Activated T-helper 1 cell treated with anti-CD3 and anti-CD28 coated beads, Interleukin-12 subunit alpha, Interleukin-12 subunit beta, Interleukin-2, Interleukin-4 antibody, amounts not matched to agents 30 ng/mL and 10 ng/mL and 1 ng/mL, durations not matched to agents 14 hours and 24 hours and 36 hours (primary cell): ENCODE measurements around the gene TMEM266. TPM values are rescaled to one million over a fixed set of nuclear protein-coding genes. Genes with fewer than 3 reads are reported as not detected.

Experiments
- DNase-seq: peaks from one replicate; pipeline ENCODE4 v3.0.0; 2021; ENCODE audit warnings: low spot score
- H3K27ac Mint-ChIP-seq: one replicate; pipeline ENCODE4 v1.8.0; 2021; ENCODE audit warnings: mild to moderate bottlenecking, mixed read lengths
- H3K27me3 Mint-ChIP-seq: one replicate; pipeline ENCODE4 v1.8.0; 2022; ENCODE audit warnings: mild to moderate bottlenecking, moderate library complexity, mixed read lengths; ENCODE audit not compliant: insufficient read depth
- H3K36me3 Mint-ChIP-seq: one replicate; pipeline ENCODE4 v1.8.0; 2021; ENCODE audit warnings: low read depth, mixed read lengths
- H3K4me1 Mint-ChIP-seq: one replicate; pipeline ENCODE4 v1.8.0; 2021; ENCODE audit warnings: low read depth, mixed read lengths
- H3K4me3 Mint-ChIP-seq: one replicate; pipeline ENCODE4 v1.8.0; 2021; ENCODE audit warnings: mild to moderate bottlenecking, moderate library complexity, mixed read lengths
- H3K9me3 Mint-ChIP-seq: one replicate; pipeline ENCODE4 v1.8.0; 2021; ENCODE audit warnings: mixed read lengths
- intact Hi-C: fragments of 100-400 bp; cut with micrococcal nuclease; formaldehyde crosslinking; loops from one replicate; pipeline ENCODE4 v1.15.1; 2024
- total RNA-seq: library from RNA; stranded (reverse); gene quantifications from 2 replicates; pipeline ENCODE4 v1.2.3, GENCODE V29; 2022

The TMEM266 gene
- total RNA-seq, 1 donor from 2014 or later: 0.16 TPM

DNA sequence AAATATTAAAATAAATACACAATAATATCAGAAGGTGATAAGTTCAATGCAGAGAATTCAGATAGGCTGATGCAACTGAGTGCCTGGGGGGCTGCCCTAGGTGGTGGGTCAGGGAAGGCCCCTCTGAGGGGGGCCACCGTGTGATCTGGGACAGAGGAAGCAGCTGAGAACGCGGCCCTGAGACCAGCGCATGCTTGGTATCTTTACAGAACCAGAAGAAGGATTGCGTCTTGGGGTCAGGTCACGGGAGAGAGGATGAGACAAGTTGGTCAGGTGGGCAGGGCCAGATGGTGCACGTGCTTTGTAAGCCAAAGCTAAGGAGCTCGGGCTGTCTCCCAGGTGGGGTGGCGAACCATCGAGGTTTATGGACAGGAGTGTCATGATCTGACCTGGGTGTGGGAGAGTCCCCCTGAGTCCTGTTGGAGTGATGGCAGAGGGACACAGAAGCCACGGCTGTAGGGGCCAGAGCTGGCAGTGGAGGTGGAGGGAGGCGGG, 130.3 kb downstream of the TMEM266 start:
- intact Hi-C loops: loop anchor here (2.0 kb wide), 1 partner anchor 147 kb away; the partner anchor contains the start of gene ISL2
- no peaks in the 10 kb centered on the region for H3K9me3 Mint-ChIP-seq
- no peak for DNase-seq
- H3K4me1 Mint-ChIP-seq: peaks cover 14% of the 10 kb centered on the region
- H3K27me3 Mint-ChIP-seq: peaks cover 27% of the 10 kb centered on the region
- no peak overlapping the region for H3K4me3 Mint-ChIP-seq
- H3K27ac Mint-ChIP-seq: no peak overlapping the region
- H3K36me3 Mint-ChIP-seq: no peaks in the 10 kb centered on the region

DNA sequence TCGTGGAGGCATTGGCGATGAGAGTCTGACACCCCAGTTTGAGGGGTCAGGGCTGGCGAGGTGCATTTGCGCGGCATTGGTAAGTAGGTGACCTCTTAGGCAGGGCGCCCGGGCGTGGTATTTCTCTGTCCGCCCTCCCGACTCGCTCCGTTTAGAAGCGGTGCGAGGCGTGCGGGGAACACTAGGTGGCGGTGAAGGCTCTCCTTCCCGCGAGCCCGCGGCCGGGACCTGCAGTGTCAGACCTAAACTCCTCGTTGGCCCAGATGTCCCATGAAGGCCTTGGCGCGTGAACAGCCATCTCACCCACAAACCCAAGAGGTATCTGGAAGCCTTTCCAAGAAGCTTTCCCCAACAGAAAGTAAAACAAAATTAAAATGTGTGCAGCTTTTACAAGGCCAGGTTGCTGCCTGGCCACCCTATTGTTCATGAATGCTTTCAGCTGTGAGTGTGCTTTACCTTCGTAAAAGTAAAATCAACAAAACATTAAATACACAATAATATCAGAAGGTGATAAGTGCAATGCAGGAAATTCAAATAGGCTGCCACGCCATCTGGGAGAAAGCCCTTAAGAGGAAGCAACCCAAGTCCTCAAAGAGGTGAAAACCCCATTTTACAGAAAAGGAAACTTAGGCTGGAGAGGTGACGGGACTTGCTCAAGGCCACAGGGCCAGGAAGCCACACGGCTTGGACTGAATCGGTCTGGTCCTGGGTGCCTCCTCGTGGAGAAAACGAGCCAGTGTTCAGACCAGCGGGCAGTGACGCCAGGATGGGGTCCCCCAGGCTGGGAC, 131.2 kb downstream of the TMEM266 start:
- H3K27me3 Mint-ChIP-seq: peaks cover 19% of the 10 kb centered on the region
- peaks cover 14% of the 10 kb centered on the region for H3K4me1 Mint-ChIP-seq
- H3K9me3 Mint-ChIP-seq: no peaks in the 10 kb centered on the region
- intact Hi-C loops: loop anchor here (1.0 to 2.0 kb wide), 2 partner anchors 146 to 675 kb away; partner anchors contain the start of gene ISL2
- no peaks in the 10 kb centered on the region for H3K36me3 Mint-ChIP-seq
- DNase-seq: peak; percentile 55
- H3K27ac Mint-ChIP-seq: no peak overlapping the region
- H3K4me3 Mint-ChIP-seq: peak overlapping the region; percentile 15

DNA sequence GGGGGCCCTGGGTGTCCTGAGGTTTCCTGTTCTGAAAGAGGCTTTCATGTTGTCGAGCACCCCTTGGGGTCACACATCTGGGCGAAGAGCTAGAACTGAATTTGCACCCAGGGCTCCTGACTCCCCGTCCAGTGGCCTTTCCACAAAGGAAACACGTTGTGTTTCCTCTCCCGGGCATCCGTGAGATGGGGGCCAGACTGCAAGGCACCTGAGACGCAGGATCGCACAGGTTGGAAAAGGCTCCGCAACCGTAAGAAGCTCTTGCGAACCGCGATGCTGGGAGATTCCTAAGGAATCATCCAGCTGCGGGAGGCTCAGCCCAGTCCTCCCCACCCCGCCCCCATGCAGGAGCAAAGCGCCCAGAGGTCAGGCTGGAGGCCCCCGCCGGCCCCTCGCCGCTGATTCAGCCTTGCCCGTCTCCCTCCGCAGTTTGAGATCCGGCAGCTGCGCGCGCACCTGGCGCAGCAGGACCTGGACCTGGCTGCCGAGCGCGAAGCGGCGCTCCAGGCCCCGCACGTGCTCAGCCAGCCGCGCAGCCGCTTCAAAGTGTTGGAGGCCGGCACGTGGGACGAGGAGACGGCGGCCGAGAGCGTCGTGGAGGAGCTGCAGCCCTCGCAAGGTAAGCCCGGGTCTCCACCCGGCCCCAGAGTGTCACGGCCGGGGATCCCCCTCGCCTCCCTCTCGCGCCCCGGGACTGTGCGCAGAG, 131.9 kb downstream of the TMEM266 start:
- Mint-ChIP-seq H3K27me3 (peaks cover 20% of the 10 kb centered on the region), H3K4me1 (peaks cover 14% of the 10 kb centered on the region), H3K4me3 (no peak overlapping the region), H3K9me3 (no peaks in the 10 kb centered on the region), H3K36me3 (no peaks in the 10 kb centered on the region), H3K27ac (no peak overlapping the region)
- intact Hi-C loops: loop anchor here (1.0 to 2.0 kb wide), 2 partner anchors 145 to 675 kb away; partner anchors contain the start of gene ISL2
- no peak for DNase-seq

DNA sequence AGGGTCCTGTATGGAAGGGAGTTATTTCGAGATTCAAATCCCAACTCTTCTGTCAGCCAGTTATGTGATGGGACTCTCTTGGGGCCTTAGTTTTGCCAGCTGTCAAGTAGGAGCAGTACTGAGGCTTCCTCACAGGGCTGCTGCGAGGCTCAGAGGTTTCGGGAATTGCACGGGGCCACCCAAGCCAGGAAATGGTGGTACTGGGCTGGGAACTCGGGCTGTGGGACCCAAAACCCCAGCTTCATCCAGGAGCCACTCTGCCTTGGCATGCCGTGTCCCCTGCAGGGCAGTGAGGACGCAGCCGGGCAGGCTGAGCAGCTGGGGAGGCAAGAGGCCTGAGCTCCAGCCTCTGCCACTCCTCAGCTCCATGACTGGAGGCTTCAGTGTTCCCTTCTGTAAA, 132.9 kb downstream of the TMEM266 start:
- H3K4me1 Mint-ChIP-seq: peaks cover 14% of the 10 kb centered on the region
- H3K27ac Mint-ChIP-seq: no peak overlapping the region
- intact Hi-C loops: no loop called here
- H3K36me3 Mint-ChIP-seq: no peaks in the 10 kb centered on the region
- peaks cover 20% of the 10 kb centered on the region for H3K27me3 Mint-ChIP-seq
- no peak overlapping the region for H3K4me3 Mint-ChIP-seq
- no peaks in the 10 kb centered on the region for H3K9me3 Mint-ChIP-seq
- DNase-seq: no peak

DNA sequence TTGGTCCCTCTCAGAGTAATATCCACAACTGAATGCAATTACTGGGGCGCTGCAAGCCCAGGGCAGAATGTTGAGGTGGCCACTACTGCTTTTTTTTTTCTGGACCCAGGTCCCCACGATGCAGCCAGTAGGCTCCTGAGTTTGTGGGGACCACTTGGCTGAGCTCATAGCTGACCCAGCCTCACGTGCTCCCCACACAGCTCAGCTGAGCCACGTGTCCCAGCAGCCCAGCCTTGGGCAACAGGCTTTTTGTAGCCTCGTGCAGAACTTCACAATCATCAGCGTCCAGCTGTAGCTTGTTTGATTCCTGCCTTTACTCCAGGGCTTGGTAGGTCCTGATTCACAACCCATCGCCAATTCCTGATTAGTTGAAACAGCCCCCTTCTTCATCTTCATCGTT, 134.1 kb downstream of the TMEM266 start:
- H3K4me1 Mint-ChIP-seq: peaks cover 14% of the 10 kb centered on the region
- intact Hi-C loops: no loop called here
- no peak overlapping the region for H3K27ac Mint-ChIP-seq
- no peak for DNase-seq
- H3K4me3 Mint-ChIP-seq: no peak overlapping the region
- no peaks in the 10 kb centered on the region for H3K9me3 Mint-ChIP-seq
- no peaks in the 10 kb centered on the region for H3K36me3 Mint-ChIP-seq
- peaks cover 16% of the 10 kb centered on the region for H3K27me3 Mint-ChIP-seq

DNA sequence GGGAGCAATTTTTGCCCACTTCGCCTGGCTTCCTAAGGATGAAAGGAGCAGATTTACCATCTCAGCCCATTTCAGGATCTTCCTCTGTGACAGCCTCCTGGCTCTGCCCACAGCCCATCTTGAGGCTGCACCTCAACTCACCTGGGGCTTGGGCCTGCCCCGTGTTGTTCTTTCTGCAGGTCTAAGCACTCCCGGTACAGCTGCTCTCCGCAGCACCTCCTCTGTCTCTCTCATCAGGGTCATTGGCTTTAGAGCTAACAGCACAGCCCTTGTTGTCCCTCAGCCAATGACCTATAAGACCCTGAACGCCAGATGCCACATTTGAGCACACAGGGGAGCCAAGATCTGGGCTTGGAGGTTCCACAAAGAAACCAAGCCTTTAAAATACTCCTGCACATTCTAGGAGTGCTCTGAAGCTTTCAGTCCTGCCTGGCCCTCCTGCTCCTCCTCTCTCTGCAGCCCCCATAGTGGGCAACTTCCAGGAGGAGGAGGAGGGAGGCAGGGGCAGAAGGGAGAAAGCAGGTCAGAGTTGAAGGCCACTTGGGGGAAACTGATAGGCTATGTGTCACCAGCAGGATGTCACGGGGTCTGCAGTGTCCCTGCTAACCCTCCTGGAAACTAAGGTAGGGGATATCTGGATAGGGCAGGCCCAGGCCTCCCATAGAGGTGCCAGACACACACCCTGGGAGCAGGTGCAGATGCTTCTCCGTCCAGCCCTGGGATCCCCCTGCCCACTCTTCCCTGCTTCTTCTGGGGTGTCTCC, 135.9 kb downstream of the TMEM266 start:
- H3K4me1 Mint-ChIP-seq: peaks cover 5% of the 10 kb centered on the region
- no peak for DNase-seq

DNA sequence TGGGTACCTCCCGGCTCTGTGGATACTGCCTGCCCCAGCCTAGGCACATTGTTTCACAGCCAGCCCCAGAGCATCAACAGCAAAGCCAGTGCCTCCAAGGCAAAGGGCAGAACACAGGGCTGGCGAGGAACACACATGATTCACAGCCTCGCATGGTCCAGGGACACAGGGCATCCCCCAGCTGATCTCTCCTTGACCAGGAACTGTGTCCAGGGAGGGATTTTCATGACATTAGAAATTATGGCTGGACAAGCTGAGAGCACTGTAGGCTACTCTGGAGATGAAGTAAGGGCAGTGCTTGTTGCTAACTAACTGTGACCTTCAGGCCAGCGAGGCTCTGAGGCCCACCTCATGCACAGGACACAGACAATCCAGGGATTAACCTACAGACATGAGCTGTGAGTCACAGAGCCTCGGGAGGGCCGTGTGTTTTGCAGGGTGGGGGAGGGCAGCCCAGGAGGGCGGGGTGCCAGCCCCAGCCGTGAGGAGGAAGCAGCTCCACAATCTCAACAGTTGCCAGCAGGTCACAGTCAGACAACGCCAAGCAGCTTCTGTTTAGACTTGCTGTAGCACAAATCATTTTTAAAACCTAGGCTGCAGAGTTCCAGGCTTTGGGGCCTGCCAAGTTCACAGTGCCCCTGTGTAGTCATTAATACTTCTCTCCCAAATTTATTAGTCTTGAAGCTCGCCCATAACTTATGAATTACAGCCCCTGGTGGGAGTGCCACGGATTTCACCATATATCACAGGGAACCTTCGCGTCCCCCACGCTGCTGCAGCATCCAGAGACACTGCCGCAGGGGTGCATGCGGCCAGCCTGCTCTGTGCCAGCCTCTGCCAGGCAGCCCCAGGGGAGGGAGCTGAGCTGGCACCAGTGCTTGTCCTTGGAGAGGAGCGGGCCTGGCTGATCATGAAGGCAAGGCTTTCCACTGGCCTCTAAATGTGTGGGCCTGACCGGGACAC, 136.8 kb downstream of the TMEM266 start:
- no peak for DNase-seq
- intact Hi-C loops: no loop called here
- H3K4me1 Mint-ChIP-seq: no peaks in the 10 kb centered on the region
- no peak overlapping the region for H3K27ac Mint-ChIP-seq
- no peaks in the 10 kb centered on the region for H3K36me3 Mint-ChIP-seq
- peaks cover 1% of the 10 kb centered on the region for H3K27me3 Mint-ChIP-seq
- H3K4me3 Mint-ChIP-seq: no peak overlapping the region
- no peaks in the 10 kb centered on the region for H3K9me3 Mint-ChIP-seq

More for the DNA sequence above, 135.9 kb downstream of the TMEM266 start:
- Mint-ChIP-seq H3K36me3 (no peaks in the 10 kb centered on the region), H3K27ac (no peak overlapping the region), H3K9me3 (no peaks in the 10 kb centered on the region), H3K4me3 (no peak overlapping the region), H3K27me3 (peaks cover 4% of the 10 kb centered on the region)
- intact Hi-C loops: no loop called here

DNA sequence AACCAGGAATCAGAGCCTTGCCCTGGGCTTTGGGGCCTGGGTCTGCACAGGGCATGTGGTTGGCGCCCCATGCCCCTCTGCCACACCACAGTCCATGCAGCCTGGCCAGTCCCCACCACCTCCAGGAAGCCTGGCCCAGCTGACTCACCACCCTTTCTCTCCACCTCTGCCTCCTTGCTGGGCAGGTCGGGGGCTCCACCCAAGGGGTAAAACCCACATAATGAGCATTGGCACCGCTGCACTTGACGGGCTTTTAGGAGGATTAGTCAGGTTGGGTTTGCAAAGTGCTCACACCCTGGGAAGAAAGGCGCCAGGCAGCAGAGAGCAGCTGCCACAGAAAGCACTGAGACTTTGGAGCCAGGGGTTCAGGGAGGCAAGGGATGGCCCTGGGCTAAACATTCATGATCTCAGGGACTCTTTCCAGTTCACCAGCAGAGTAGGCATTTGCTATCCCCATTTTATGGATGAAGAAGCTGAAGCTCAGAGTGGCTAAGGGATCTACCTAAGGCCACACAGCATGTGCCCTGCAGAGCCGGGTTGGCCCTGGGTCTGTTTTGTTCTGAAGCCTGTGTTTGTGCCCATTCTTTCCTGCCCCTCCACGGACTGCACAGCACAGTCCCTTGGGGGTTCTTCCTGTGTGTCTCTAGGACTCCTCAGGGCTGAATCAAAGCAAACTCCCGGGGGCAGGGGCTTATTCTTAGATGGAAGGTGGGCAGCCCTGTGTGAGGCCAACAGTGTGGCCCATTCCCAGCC, 138.1 kb downstream of the TMEM266 start:
- Mint-ChIP-seq H3K27ac (no peak overlapping the region), H3K9me3 (no peaks in the 10 kb centered on the region), H3K4me1 (no peaks in the 10 kb centered on the region), H3K4me3 (no peak overlapping the region), H3K36me3 (no peaks in the 10 kb centered on the region), H3K27me3 (peaks cover 1% of the 10 kb centered on the region)
- intact Hi-C loops: no loop called here
- no peak for DNase-seq

DNA sequence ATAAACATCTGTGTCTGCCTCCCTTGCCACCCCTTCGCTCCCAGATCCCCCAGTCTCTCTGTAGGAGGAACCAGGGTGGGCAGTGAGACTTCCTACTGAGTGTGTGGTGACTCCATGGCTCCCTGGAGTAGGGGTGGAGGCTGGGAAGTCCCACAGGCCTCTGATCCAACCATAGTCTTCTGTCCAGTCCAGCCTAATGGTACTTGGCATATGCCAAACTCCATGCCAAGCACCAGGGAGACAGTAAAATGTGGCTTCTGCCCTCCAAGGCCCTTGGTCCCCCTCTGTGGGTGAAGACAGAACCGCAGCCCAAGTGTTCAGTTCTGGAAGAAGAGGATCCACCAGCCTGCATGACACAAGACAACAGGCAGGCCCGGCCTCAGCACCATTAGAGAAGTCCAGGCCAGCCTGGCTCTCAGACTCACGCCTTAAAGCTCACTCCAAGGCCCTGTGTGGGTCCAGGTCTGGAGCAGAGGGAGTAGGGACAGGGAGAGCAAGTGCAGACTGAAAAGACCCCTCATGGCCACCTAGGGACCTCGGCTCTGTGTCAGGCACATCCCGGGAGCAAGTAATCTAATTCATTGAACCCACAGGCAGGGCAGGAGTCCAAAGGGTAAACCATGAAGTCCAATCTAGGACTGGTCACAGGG, 138.8 kb downstream of the TMEM266 start:
- intact Hi-C loops: no loop called here
- no peak overlapping the region for H3K27ac Mint-ChIP-seq
- no peaks in the 10 kb centered on the region for H3K36me3 Mint-ChIP-seq
- peaks cover 1% of the 10 kb centered on the region for H3K27me3 Mint-ChIP-seq
- H3K9me3 Mint-ChIP-seq: no peaks in the 10 kb centered on the region
- no peaks in the 10 kb centered on the region for H3K4me1 Mint-ChIP-seq
- no peak for DNase-seq
- H3K4me3 Mint-ChIP-seq: no peak overlapping the region

DNA sequence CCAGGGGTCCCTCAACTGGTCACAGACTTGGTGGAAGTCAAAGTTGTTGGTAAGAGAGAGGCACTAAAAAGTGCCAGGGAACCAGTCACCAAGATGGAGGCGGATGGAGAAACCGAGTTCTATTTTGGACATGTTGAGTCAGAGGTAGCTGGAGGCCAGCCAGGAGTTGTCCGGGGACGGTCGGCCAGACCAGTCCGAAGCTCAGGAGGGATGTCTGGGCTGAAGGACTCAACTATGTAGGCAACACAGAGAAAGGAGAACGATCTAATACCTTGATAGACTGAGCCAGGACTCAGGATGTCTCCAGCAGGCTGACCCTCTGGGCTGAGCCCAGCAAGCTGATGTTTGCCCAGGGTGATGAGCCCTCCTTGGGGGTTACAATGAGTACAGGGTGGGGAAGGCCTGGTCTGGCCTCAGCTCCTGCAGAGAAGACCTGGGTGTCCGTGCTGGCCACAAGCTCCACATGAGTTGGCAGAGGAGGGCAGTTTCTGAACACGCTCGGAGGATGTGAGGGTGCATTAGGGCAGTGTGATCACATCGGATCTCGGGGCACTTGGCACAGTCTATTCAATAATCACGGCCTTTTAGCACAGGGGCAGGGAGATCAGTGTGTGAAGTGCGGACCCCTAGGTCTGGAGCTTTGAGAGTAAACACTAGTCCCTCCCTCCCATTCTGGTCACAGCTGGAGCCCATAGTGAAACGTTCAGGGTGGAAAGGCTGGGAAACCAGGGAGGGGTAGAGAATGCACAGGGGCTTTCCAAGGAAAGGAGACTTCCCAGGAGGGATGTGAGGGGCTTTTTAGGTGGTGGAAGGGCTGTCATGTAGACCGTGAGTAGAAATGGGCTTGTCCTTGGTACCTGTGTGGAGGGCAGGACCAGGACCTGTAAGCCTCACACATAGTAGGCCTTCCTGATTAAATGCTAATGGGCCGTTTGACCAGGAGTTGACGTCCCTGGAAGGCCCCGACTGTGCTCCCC, 139.6 kb downstream of the TMEM266 start:
- Mint-ChIP-seq H3K9me3 (no peaks in the 10 kb centered on the region), H3K27me3 (peaks cover 1% of the 10 kb centered on the region), H3K4me1 (no peaks in the 10 kb centered on the region), H3K36me3 (no peaks in the 10 kb centered on the region), H3K4me3 (no peak overlapping the region), H3K27ac (no peak overlapping the region)
- no peak for DNase-seq
- intact Hi-C loops: no loop called here
